ENCODE data around the gene TIPIN. TPM values are rescaled to one million over a fixed set of nuclear protein-coding genes. Genes with fewer than 3 reads are reported as not detected.

The TIPIN gene
- total RNA-seq, 1 experiment from 2014 or later: 22.2 TPM

- no peak for TF ChIP-seq HMGXB4 (CRISPR knock-in tag; IDR thresholded peaks at IDR 0.05)
- peak; percentile 29; the same call in 1 of the 2 replicates for TF ChIP-seq TEAD1 (CRISPR knock-in tag; IDR thresholded peaks at IDR 0.05)
- TF ChIP-seq ZNF121 (CRISPR knock-in tag; IDR thresholded peaks at IDR 0.05): no peak
- no peak for TF ChIP-seq CREB1 (CRISPR knock-in tag; IDR thresholded peaks at IDR 0.05)
- no peak for TF ChIP-seq PREB (CRISPR knock-in tag; IDR thresholded peaks at IDR 0.05; ENCODE audit: borderline replicate concordance)
- TF ChIP-seq PRDM15 (CRISPR knock-in tag; IDR thresholded peaks at IDR 0.05): no peak
- peak; percentile 94 for TF ChIP-seq USF2 (CRISPR knock-in tag; IDR thresholded peaks at IDR 0.05)
- TF ChIP-seq ATF1 (CRISPR knock-in tag; IDR thresholded peaks at IDR 0.05): no peak
- no peak for TF ChIP-seq FOXJ3 (CRISPR knock-in tag; IDR thresholded peaks at IDR 0.05; ENCODE audit: borderline replicate concordance)
- no peak for TF ChIP-seq MXD4 (CRISPR knock-in tag; IDR thresholded peaks at IDR 0.05; ENCODE audit: borderline replicate concordance)
- no peak for TF ChIP-seq IRF1 (CRISPR knock-in tag; IDR thresholded peaks at IDR 0.05)
- TF ChIP-seq ZNF317 (CRISPR knock-in tag; IDR thresholded peaks at IDR 0.05; ENCODE audit: borderline replicate concordance, low read depth): no peak
- 0 out of 2 replicates have a peak, but pooled peaks have one; percentile 15 for TF ChIP-seq SMAD3 (CRISPR knock-in tag; IDR thresholded peaks at IDR 0.05; ENCODE audit: borderline replicate concordance)
- TF ChIP-seq ZNF396 (CRISPR knock-in tag; IDR thresholded peaks at IDR 0.05; ENCODE audit: borderline replicate concordance): no peak
- no peak for TF ChIP-seq NFE2L1 (CRISPR knock-in tag; IDR thresholded peaks at IDR 0.05)
- TF ChIP-seq EMX1 (CRISPR knock-in tag; IDR thresholded peaks at IDR 0.05): no peak
- no peak for TF ChIP-seq ERG (CRISPR knock-in tag; IDR thresholded peaks at IDR 0.05)
- TF ChIP-seq TP53 (CRISPR knock-in tag; IDR thresholded peaks at IDR 0.05): no peak
- no peak for TF ChIP-seq AR (CRISPR knock-in tag; IDR thresholded peaks at IDR 0.05)
- TF ChIP-seq OVOL2 (CRISPR knock-in tag; IDR thresholded peaks at IDR 0.05; ENCODE audit: borderline replicate concordance): no peak
- peak; percentile 95 for TF ChIP-seq ZBTB21 (CRISPR knock-in tag; IDR thresholded peaks at IDR 0.05; ENCODE audit: borderline replicate concordance)
- peak; percentile 100 for TF ChIP-seq SP1 (CRISPR knock-in tag; conservative IDR thresholded peaks at IDR 0.05)
- TF ChIP-seq FOXK1 (CRISPR knock-in tag; IDR thresholded peaks at IDR 0.05): peak; percentile 94
- TF ChIP-seq NFYB (CRISPR knock-in tag; conservative IDR thresholded peaks at IDR 0.05; ENCODE audit: low read depth): peak; percentile 73
- no peak for TF ChIP-seq ZSCAN18 (CRISPR knock-in tag; IDR thresholded peaks at IDR 0.05)
Measured at GRCh38 chr15:66386204-66387123, 30.0 kb upstream of the TIPIN start, which contains the start of gene MAP2K1 (continued).
